NT2/D1 (cell line): Measurements from ENCODE around the gene SHISAL1.
"Not testable (repeated sequence)": the region's sequence is repeated elsewhere in the genome, so short reads cannot be mapped to it uniquely, and the experiment has no call there.

Experiments
- DNase-seq: peaks from one replicate; pipeline ENCODE4 v3.0.0-alpha.2; 2011; ENCODE audit warnings: low read depth, low spot score
- H3K27me3 ChIP-seq: 2 replicates; pipeline ENCODE4 v1.6.0; 2011; ENCODE audit warnings: mild to moderate bottlenecking; ENCODE audit not compliant: insufficient read length, insufficient read depth
- H3K36me3 ChIP-seq: 2 replicates; pipeline ENCODE4 v1.6.1; 2011; ENCODE audit warnings: mild to moderate bottlenecking, low read length, mixed read lengths; ENCODE audit not compliant: insufficient read depth, insufficient read length
- H3K4me1 ChIP-seq: 2 replicates; pipeline ENCODE4 v1.5.1; 2011; ENCODE audit not compliant: insufficient read depth, insufficient read length
- H3K4me3 ChIP-seq: 2 replicates; pipeline ENCODE4 v1.5.1; 2011; ENCODE audit warnings: low read depth; ENCODE audit not compliant: insufficient read length
- H3K9ac ChIP-seq: 2 replicates; pipeline ENCODE4 v1.6.0; 2011; ENCODE audit warnings: low read depth; ENCODE audit not compliant: insufficient read length
- H3K9me3 ChIP-seq: 2 replicates; pipeline ENCODE4 v1.5.1; 2011; ENCODE audit warnings: mild to moderate bottlenecking, low read length; ENCODE audit not compliant: insufficient read depth
- SUZ12 ChIP-seq: IDR thresholded peaks from 2 replicates; pipeline ENCODE4 v1.6.1; 2011; ENCODE audit not compliant: insufficient read length, insufficient read depth; ENCODE audit errors: extremely low read depth
- YY1 ChIP-seq: IDR thresholded peaks from 2 replicates; pipeline ENCODE4 v1.6.1; 2011; ENCODE audit not compliant: insufficient read length, insufficient read depth
- ZNF274 ChIP-seq: IDR thresholded peaks from 2 replicates; pipeline ENCODE4 v1.6.1; 2011; ENCODE audit warnings: mild to moderate bottlenecking, low read depth, low read length

The SHISAL1 gene

GRCh38 chr22:44245438-44245837, 67.3 kb downstream of the SHISAL1 start:
- H3K9ac ChIP-seq, result no peak overlapping the region
- H3K27me3 ChIP-seq, result no peaks in the 10 kb centered on the region
- TF ChIP-seq ZNF274, result no peak
- TF ChIP-seq SUZ12, result no peak
- no peak for TF ChIP-seq YY1
- no peaks in the 10 kb centered on the region for H3K36me3 ChIP-seq
- no peak for DNase-seq
- peaks cover 12% of the 10 kb centered on the region for H3K9me3 ChIP-seq
- H3K4me1 ChIP-seq, result no peaks in the 10 kb centered on the region
- H3K4me3 ChIP-seq, result no peak overlapping the region

- no peak for DNase-seq
- TF ChIP-seq ZNF274 (no peak), YY1 (no peak), SUZ12 (no peak)
- peaks cover 1% of the 10 kb centered on the region; the same call in 1 of the 2 replicates for H3K9me3 ChIP-seq
- no peaks in the 10 kb centered on the region for H3K36me3 ChIP-seq
- no peaks in the 10 kb centered on the region for H3K27me3 ChIP-seq
- H3K4me1 ChIP-seq, result no peaks in the 10 kb centered on the region
- no peak overlapping the region for H3K9ac ChIP-seq
- no peak overlapping the region for H3K4me3 ChIP-seq
Observed at GRCh38 chr22:44244265-44244822, 68.4 kb downstream of the SHISAL1 start.

- TF ChIP-seq SUZ12 (no peak), ZNF274 (no peak), YY1 (no peak)
- DNase-seq, result no peak
- H3K27me3 ChIP-seq, result no peaks in the 10 kb centered on the region
Observed at GRCh38 chr22:44243761-44244160, 69.0 kb downstream of the SHISAL1 start.

GRCh38 chr22:44242946-44243724, 69.6 kb downstream of the SHISAL1 start:
- Histone ChIP-seq H3K4me1 (no peaks in the 10 kb centered on the region), H3K9ac (no peak overlapping the region)
- DNase-seq, result no peak

More at GRCh38 chr22:44243761-44244160, 69.0 kb downstream of the SHISAL1 start:
- Histone ChIP-seq H3K4me1 (no peaks in the 10 kb centered on the region), H3K36me3 (no peaks in the 10 kb centered on the region), H3K9ac (no peak overlapping the region), H3K9me3 (no peaks in the 10 kb centered on the region), H3K4me3 (no peak overlapping the region)

GRCh38 chr22:44241121-44241520, 71.6 kb downstream of the SHISAL1 start:
- not testable (repeated sequence) for H3K36me3 ChIP-seq, H3K4me1 ChIP-seq, DNase-seq, H3K4me3 ChIP-seq, H3K9me3 ChIP-seq, H3K27me3 ChIP-seq, H3K9ac ChIP-seq

More at GRCh38 chr22:44242946-44243724, 69.6 kb downstream of the SHISAL1 start:
- no peaks in the 10 kb centered on the region for H3K36me3 ChIP-seq
- H3K27me3 ChIP-seq, result no peaks in the 10 kb centered on the region
- H3K9me3 ChIP-seq, result 0 out of 2 replicates have a peak, but pooled peaks cover under 1% of the 10 kb centered on the region
- no peak for TF ChIP-seq YY1
- TF ChIP-seq ZNF274, result no peak
- no peak overlapping the region for H3K4me3 ChIP-seq

GRCh38 chr22:44237290-44237689, 75.5 kb downstream of the SHISAL1 start:
- H3K4me1 ChIP-seq, result no peaks in the 10 kb centered on the region
- no peak for DNase-seq
- no peaks in the 10 kb centered on the region for H3K36me3 ChIP-seq
- H3K9ac ChIP-seq, result no peak overlapping the region
- 0 out of 2 replicates have a peak, but pooled peaks cover 8% of the 10 kb centered on the region for H3K9me3 ChIP-seq
- no peaks in the 10 kb centered on the region for H3K27me3 ChIP-seq
- TF ChIP-seq YY1 (no peak), SUZ12 (no peak), ZNF274 (no peak)
- no peak overlapping the region for H3K4me3 ChIP-seq

GRCh38 chr22:44234372-44234771, 78.4 kb downstream of the SHISAL1 start:
- not testable (repeated sequence) for H3K27me3 ChIP-seq, H3K36me3 ChIP-seq, H3K9ac ChIP-seq, DNase-seq, H3K4me1 ChIP-seq, H3K4me3 ChIP-seq
- H3K9me3 ChIP-seq, result peaks cover 10% of the 10 kb centered on the region; the same call in 1 of the 2 replicates
